Spleen (tissue), 11 donors: ENCODE data around the gene ROMO1. TPM values are rescaled to one million over a fixed set of nuclear protein-coding genes. Genes with fewer than 3 reads are reported as not detected.
A peak's percentile ranks its signal among the peaks of the same experiment; 100 is the strongest.
"Not testable (repeated sequence)": the region's sequence is repeated elsewhere in the genome, so short reads cannot be mapped to it uniquely, and the experiment has no call there.

Experiments
- DNase-seq: peaks from one replicate; pipeline ENCODE4 v3.0.0-alpha.2; 2020
- H3K27ac ChIP-seq, 8 donors: fragments of 200-600 bp; sonication (generic) in 7 of 8; 1 replicate in 4 of 8; 2 replicates in 4 of 8; pipeline versions ENCODE4 v1.5.0 to v1.8.0; 2016 to 2021; ENCODE audit warnings: inconsistent platforms in 4 of 8, mild to moderate bottlenecking in 4 of 8, moderate library complexity in 1 of 8
- H3K27me3 ChIP-seq, 7 donors: fragments of 200-600 bp; sonication (generic) in 6 of 7; replicated peaks in 1 of 7; 1 replicate in 4 of 7; 2 replicates in 3 of 7; pipeline versions ENCODE4 v1.5.0 to v1.8.0; 2016 to 2021; ENCODE audit warnings: inconsistent platforms in 3 of 7, mild to moderate bottlenecking in 1 of 7
- H3K36me3 ChIP-seq, 6 donors: fragments of 200-600 bp; sonication (generic) in 5 of 6; 1 replicate in 4 of 6; 2 replicates in 2 of 6; pipeline versions ENCODE4 v1.5.0 to v1.8.0; 2016 to 2021; ENCODE audit warnings: inconsistent platforms in 2 of 6
- H3K4me1 ChIP-seq, 6 donors: fragments of 200-600 bp; sonication (generic) in 5 of 6; 1 replicate in 3 of 6; 2 replicates in 3 of 6; pipeline versions ENCODE4 v1.5.0 to v1.8.0; 2016 to 2021; ENCODE audit warnings: inconsistent platforms in 3 of 6
- H3K4me3 ChIP-seq, 8 donors: fragments of 200-600 bp; sonication (generic) in 7 of 8; 1 replicate in 4 of 8; 2 replicates in 4 of 8; pipeline versions ENCODE4 v1.5.0 to v1.8.0; 2016 to 2021; ENCODE audit warnings: inconsistent platforms in 4 of 8, mild to moderate bottlenecking in 4 of 8, moderate library complexity in 2 of 8
- H3K9me3 ChIP-seq, 8 donors: fragments of 200-600 bp; sonication (generic) in 7 of 8; 1 replicate in 4 of 8; 2 replicates in 4 of 8; pipeline versions ENCODE4 v1.5.0 to v1.8.0; 2016 to 2021; ENCODE audit warnings: inconsistent platforms in 4 of 8
- POLR2A ChIP-seq, 3 donors: fragments of 450-650 bp; IDR thresholded peaks; one replicate each; pipeline ENCODE4 v1.5.1; 2017; ENCODE audit warnings: antibody characterized with exemption in 3 of 3, mild to moderate bottlenecking in 1 of 3
- POLR2AphosphoS5 ChIP-seq, 3 donors: sonication (generic); formaldehyde crosslinking; IDR thresholded peaks; one replicate each; pipeline ENCODE4 v1.5.1; 2017; ENCODE audit warnings: antibody characterized with exemption in 3 of 3
- WGBS, 5 donors: extraction: QIAGEN DNeasy Blood & Tissue Kit in 3 of 5; methylation state at CpG; one replicate each; pipeline versions ENCODE4 v1.1.5 to v1.1.7; 2013 to 2018; 5-methylcytosine and 5-hydroxymethylcytosine counted together
- intact Hi-C: fragments of 100-400 bp; cut with DNase I; formaldehyde crosslinking; loops from one replicate; pipeline ENCODE4 v1.15.0; 2023; ENCODE audit warnings: low total_unique reads
- polyA plus RNA-seq, 3 donors: library from polyadenylated mRNA; stranded (reverse); fragments of 200-250 nt; gene quantifications; one replicate each; pipeline ENCODE4 v1.2.1, GENCODE V29; 2013
- total RNA-seq, 7 donors: library from RNA; depleted of rRNA in 3 of 7; stranded (reverse); fragments of >200 nt in 3 of 7; fragmentation: NEBNext Ultra II Directional in 4 of 7; extraction: Animal tissue kit (Norgen Biotek cat#: 25700) in 4 of 7; gene quantifications; one replicate each; pipeline versions ENCODE4 v1.1.0 to v1.2.1, GENCODE V29; 2016 to 2021
- TF ChIP-seq, protein P1 (sequence below), 11 experiments: fragments of 200-600 bp in 7 of 11; fragments of 450-650 bp in 4 of 11; sonication (generic) in 4 of 11; IDR thresholded peaks in 8 of 11; conservative IDR thresholded peaks in 3 of 11; 1 replicate in 7 of 11; 2 replicates in 4 of 11; pipeline versions ENCODE4 v1.4.0 to v1.8.0; 2016 to 2021; ENCODE audit warnings: antibody characterized with exemption in 11 of 11, inconsistent platforms in 4 of 11, mild to moderate bottlenecking in 1 of 11
- donor health status: healthy with polysubstance abuse.
- donor health status: DM: no; HTN: no; CAD: no; lungs with moderate emphysema.
- donor health status: DM: no; HTN: no; CAD: no.
- donor health status: Bipolar disorder and iron deficiency.
- donor health status: healthy.
- donor health status: DM: no; HTN: no; CAD: no.
- donor health status: DM: yes; HTN: yes; CAD: no.

The ROMO1 gene
- total and polyA plus RNA-seq, 10 donors, result 66.2 to 372 (median 118) TPM

DNA sequence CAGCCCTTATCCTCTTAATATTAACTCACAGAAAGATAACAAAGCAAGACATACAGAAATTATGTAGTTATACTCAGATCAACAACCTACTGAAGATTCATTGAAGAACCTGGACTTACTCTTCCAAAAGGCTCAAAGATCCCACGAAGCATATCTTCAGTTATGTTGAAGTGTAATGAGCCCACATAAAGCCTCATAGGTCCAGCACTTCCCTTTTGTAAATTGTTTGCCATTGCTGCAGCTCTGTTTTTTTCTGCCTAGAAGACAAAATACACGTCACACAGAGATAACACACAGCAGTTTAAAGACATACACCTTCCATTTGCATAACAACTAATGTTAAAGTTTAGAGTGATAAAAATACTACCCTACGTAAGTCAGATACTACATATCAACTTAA is 22.4 kb downstream of the ROMO1 start:
- Histone ChIP-seq H3K4me3 (no peak overlapping the region), H3K36me3 (peaks cover 3 to 100% (median 100%) of the 10 kb centered on the region in 6 donors), H3K27me3 (no peaks in the 10 kb centered on the region), H3K4me1 (peaks cover 3 to 91% (median 23%) of the 10 kb centered on the region in 6 donors), H3K9me3 (no peaks in the 10 kb centered on the region), H3K27ac (no peak overlapping the region)
- TF ChIP-seq POLR2A (IDR thresholded peaks at IDR 0.05) (no peak), POLR2AphosphoS5 (IDR thresholded peaks at IDR 0.05) (no peak)
- TF ChIP-seq, protein P1, sequence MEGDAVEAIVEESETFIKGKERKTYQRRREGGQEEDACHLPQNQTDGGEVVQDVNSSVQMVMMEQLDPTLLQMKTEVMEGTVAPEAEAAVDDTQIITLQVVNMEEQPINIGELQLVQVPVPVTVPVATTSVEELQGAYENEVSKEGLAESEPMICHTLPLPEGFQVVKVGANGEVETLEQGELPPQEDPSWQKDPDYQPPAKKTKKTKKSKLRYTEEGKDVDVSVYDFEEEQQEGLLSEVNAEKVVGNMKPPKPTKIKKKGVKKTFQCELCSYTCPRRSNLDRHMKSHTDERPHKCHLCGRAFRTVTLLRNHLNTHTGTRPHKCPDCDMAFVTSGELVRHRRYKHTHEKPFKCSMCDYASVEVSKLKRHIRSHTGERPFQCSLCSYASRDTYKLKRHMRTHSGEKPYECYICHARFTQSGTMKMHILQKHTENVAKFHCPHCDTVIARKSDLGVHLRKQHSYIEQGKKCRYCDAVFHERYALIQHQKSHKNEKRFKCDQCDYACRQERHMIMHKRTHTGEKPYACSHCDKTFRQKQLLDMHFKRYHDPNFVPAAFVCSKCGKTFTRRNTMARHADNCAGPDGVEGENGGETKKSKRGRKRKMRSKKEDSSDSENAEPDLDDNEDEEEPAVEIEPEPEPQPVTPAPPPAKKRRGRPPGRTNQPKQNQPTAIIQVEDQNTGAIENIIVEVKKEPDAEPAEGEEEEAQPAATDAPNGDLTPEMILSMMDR (IDR thresholded peaks at IDR 0.05 in 8 of 11, conservative IDR thresholded peaks at IDR 0.05 in 3 of 11), result no peak
- no peak for DNase-seq
- 76 to 89% (median 84%) methylated on average over 3 of the region's 3 CpGs for WGBS, 5 donors
- intact Hi-C loops, result no loop called here

DNA sequence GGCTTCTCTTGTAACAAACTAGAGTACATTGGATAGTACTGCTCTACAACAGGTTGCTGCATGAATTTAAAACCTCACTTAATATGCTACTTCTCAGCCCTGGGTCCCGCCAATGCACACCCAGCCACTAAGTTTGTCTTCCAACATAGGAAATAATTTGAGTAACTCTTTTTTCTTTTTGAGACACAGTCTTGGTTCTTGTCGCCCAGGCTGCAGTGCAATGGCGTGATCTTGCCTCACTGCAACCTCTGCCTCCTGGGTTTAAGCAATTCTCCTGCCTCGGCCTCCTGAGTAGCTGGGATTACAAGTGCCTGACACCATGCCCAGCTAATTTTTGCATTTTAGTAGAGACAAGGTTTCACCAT is 24.1 kb downstream of the ROMO1 start:
- H3K4me3 ChIP-seq, H3K9me3 ChIP-seq, intact Hi-C loops, H3K27ac ChIP-seq, DNase-seq, H3K27me3 ChIP-seq: not testable (repeated sequence)
- Histone ChIP-seq H3K4me1 (peaks cover 0 to 88% (median 24%) of the 10 kb centered on the region in 6 donors), H3K36me3 (peaks cover 5 to 100% (median 100%) of the 10 kb centered on the region in 6 donors)
- TF ChIP-seq POLR2AphosphoS5 (IDR thresholded peaks at IDR 0.05), result peak in 1 of 3 donors; percentile 8
- WGBS, 5 donors, result 70 to 87% (median 78%) methylated on average over 4 of the region's 4 CpGs

DNA sequence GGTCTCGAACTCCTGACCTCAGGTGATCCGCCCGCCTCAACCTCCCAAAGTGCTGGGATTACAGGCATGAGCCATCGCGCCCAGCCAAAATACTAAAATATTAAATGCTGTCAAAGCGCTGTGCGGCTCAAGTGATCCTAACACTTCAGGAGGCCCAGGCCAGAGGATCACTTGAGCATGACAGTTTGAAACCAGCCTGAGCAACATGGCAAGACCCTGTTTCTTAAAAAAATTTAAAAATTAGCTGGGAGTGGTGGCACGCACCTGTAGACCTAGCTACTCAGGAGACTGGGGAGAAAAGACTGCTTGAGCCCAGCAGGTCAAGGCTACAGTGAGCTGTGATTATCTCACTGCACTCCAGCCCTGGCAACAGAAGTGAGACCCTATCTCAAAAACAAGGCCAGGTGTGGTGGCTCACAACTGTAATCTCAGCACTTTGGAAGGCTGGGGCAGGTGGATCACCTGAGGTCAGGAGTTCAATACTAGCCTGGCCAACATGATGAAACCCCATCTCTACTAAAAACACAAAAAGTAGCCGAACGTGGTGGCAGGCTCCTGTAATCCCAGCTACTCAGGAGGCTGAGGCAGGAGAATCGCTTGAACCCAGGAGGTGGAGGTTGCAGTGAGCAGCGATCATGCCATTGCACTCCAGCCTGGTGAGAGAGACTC is 24.6 kb downstream of the ROMO1 start:
- TF ChIP-seq POLR2AphosphoS5 (IDR thresholded peaks at IDR 0.05), result peak in 1 of 3 donors; percentile 23
- H3K27ac ChIP-seq, H3K4me3 ChIP-seq, DNase-seq, intact Hi-C loops, H3K27me3 ChIP-seq, H3K9me3 ChIP-seq: not testable (repeated sequence)
- peaks cover 0 to 88% (median 23%) of the 10 kb centered on the region in 6 donors for H3K4me1 ChIP-seq
- WGBS, 5 donors, result 92 to 97% (median 96%) methylated on average over 9 to 12 of the region's 12 CpGs
- peaks cover 7 to 100% (median 100%) of the 10 kb centered on the region in 6 donors for H3K36me3 ChIP-seq

DNA sequence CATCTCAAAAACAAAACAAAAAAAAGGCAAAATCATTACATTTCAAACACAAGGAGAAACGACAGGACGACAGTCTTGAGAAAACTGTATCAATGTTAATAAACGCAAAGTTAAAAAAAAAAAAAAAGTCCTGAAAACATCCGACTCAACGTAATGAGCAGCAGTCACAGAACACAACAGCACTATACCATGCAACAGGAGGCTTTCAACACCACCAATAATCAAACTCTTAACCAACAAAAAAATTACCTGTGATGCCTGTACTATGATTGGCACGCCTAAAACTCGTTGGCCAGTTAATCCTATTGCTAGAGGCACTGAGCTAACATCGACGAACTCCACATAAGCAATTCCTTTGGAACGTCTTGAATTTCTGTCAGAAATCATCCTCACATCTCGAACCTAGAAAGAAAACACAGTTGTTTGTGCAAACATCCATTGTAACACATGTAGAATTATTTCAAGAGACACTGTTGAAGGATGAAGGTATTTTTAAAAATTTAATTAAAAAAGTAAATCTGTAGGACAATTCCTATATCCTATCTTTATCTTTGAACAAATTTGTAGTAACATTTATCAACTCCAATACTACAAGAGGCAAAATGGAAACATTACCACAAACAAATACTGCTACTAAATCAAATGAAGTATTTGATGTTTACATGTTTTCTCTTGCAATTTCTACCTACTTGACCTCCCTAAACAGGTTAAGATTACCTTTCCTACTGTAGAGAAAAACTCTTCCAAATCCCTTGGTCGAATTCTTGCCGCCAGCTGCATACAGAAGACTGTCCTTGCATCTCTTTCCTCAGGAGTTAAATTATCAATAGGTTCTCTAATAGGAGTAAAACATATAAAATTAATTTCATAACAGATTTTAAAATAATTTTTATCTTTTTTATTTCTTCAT is 25.4 kb downstream of the ROMO1 start:
- intact Hi-C loops, result no loop called here

DNA sequence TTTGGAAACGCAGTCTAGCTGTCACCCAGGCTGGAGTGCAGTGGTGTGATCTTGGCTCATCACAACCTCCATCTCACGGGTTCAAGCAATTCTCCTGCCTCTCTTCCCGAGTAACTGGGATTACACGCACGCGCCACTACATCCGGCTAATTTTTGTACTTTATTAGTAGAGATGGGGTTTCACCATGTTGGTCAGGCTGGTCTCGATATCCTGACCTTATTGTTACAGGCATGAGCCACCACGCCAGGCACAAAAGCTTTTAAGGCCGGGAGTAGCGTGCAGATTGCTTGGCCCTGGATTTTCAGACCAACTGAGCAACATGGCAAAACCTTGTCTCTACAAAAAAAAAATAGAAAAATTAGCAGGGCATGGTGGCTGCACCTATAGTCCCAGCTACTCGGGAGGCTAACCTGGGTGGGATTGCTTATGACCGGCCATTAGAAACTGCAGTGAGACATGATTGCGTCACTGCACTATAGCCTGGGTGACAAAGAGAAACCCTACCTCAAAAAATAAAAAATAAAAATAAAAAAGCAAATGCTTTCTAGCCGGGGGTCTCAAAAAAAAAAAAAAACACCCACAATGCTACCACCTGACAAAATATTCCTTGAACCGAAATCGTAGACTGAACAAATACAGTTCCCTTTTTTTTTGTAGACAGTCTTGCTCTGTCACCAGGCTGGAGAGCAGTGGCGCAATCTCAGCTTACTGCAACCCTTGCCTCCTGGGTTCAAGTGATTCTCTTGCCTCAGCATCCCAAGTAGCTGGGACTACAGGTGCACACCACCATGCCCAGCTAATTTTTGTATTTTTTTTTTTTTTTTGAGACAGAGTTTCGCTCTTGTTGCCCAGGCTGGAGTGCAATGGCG is 27.9 kb downstream of the ROMO1 start:
- 88 to 93% (median 91%) methylated on average over 20 of the region's 20 CpGs for WGBS, 5 donors
- no peaks in the 10 kb centered on the region for H3K9me3 ChIP-seq
- peak in 1 of 3 donors; percentile 42 for TF ChIP-seq POLR2AphosphoS5 (IDR thresholded peaks at IDR 0.05)
- no peak for TF ChIP-seq POLR2A (IDR thresholded peaks at IDR 0.05)
- H3K27me3 ChIP-seq, result no peaks in the 10 kb centered on the region
- intact Hi-C loops, result no loop called here
- peak overlapping the region in 2 of 8 donors; percentile 26 to 43 for H3K27ac ChIP-seq
- no peak for DNase-seq
- H3K4me3 ChIP-seq, result no peak overlapping the region
- H3K36me3 ChIP-seq, result peaks cover 10 to 100% (median 99%) of the 10 kb centered on the region in 6 donors
- peaks cover 26 to 88% (median 47%) of the 10 kb centered on the region in 6 donors for H3K4me1 ChIP-seq

More for the DNA sequence above, 25.4 kb downstream of the ROMO1 start:
- WGBS, 5 donors, result 83 to 92% (median 88%) methylated on average over 12 to 13 of the region's 13 CpGs
- TF ChIP-seq POLR2AphosphoS5 (IDR thresholded peaks at IDR 0.05), result peak in 1 of 3 donors; percentile 40
- TF ChIP-seq POLR2A (IDR thresholded peaks at IDR 0.05), result no peak
- Histone ChIP-seq H3K4me1 (peaks cover 7 to 88% (median 26%) of the 10 kb centered on the region in 6 donors), H3K27me3 (no peaks in the 10 kb centered on the region), H3K4me3 (no peak overlapping the region), H3K27ac (no peak overlapping the region), H3K9me3 (no peaks in the 10 kb centered on the region), H3K36me3 (peaks cover 10 to 100% (median 100%) of the 10 kb centered on the region in 6 donors)
- DNase-seq, result no peak
